Measurements from ENCODE around the gene CBY2.

- TF ChIP-seq CTCF (IDR thresholded peaks at IDR 0.05) (no peak), POLR2A (IDR thresholded peaks at IDR 0.05) (no peak)
Measured at GRCh38 chr13:45747071-45747470, 45.0 kb downstream of the CBY2 start.

Measured in right lobe of liver (tissue), 4 donors.